Measurements from ENCODE around the gene HSPA12B. TPM values are rescaled to one million over a fixed set of nuclear protein-coding genes. Genes with fewer than 3 reads are reported as not detected.
A peak's percentile ranks its signal among the peaks of the same experiment; 100 is the strongest.

The HSPA12B gene
- polyA plus RNA-seq, 1 donor from 2014 or later, result not detected

GRCh38 chr20:3785240-3786125 is 53.0 kb downstream of the HSPA12B start:
- Histone ChIP-seq H3K4me3 (ENCODE audit: low read length) (peak overlapping the region; percentile 82), H4K20me1 (ENCODE audit: insufficient read depth) (no peaks in the 10 kb centered on the region), H3K9me2 (ENCODE audit: insufficient read depth, low read length) (no peaks in the 10 kb centered on the region), H3K4me2 (ENCODE audit: low read length) (peak overlapping the region; percentile 55), H3F3A (ENCODE audit: insufficient read depth, low read length, poor library complexity, severe bottlenecking) (no peaks in the 10 kb centered on the region), H3K79me2 (replicated peaks; ENCODE audit: insufficient read depth, low read length) (peaks cover 10% of the 10 kb centered on the region), H2AFZ (ENCODE audit: low read depth, low read length) (peak overlapping the region; percentile 27), H3K27ac (ENCODE audit: low read length) (peak overlapping the region; percentile 79), H3K9ac (ENCODE audit: low read length) (peak overlapping the region; percentile 75), H3K27me3 (ENCODE audit: insufficient read depth, low read depth, low read length) (no peaks in the 10 kb centered on the region), H3K9me3 (ENCODE audit: low read length) (no peaks in the 10 kb centered on the region), H3K36me3 (ENCODE audit: insufficient read depth, low read length) (no peaks in the 10 kb centered on the region)
- no peak for TF ChIP-seq EZH2 (IDR thresholded peaks at IDR 0.05; ENCODE audit: borderline replicate concordance, insufficient read depth, low read length, poor library complexity, severe bottlenecking)
- TF ChIP-seq TAF1 (IDR thresholded peaks at IDR 0.05; ENCODE audit: low read depth), result no peak
- no peak for TF ChIP-seq SMC3 (conservative IDR thresholded peaks at IDR 0.05; ENCODE audit: poor library complexity)
- TF ChIP-seq RAD21 (conservative IDR thresholded peaks at IDR 0.05), result no peak
- no peak for TF ChIP-seq CTCF (IDR thresholded peaks at IDR 0.05; ENCODE audit: poor library complexity, severe bottlenecking)
- no peak for TF ChIP-seq MXI1 (conservative IDR thresholded peaks at IDR 0.05; ENCODE audit: poor library complexity, severe bottlenecking)
- TF ChIP-seq POLR2AphosphoS5 (IDR thresholded peaks at IDR 0.05), result no peak
- no peak for TF ChIP-seq REST (IDR thresholded peaks at IDR 0.05; ENCODE audit: borderline replicate concordance)
- no peak for TF ChIP-seq EP300 (conservative IDR thresholded peaks at IDR 0.05; ENCODE audit: poor library complexity, severe bottlenecking)

- H3F3A ChIP-seq (ENCODE audit: insufficient read depth, low read length, poor library complexity, severe bottlenecking), result no peaks in the 10 kb centered on the region
- peak overlapping the region; percentile 55 for H3K4me2 ChIP-seq (ENCODE audit: low read length)
- no peaks in the 10 kb centered on the region for H3K9me3 ChIP-seq (ENCODE audit: low read length)
- H4K20me1 ChIP-seq (ENCODE audit: insufficient read depth), result no peaks in the 10 kb centered on the region
- H2AFZ ChIP-seq (ENCODE audit: low read depth, low read length), result peak overlapping the region; percentile 27
- peaks cover 10% of the 10 kb centered on the region for H3K79me2 ChIP-seq (replicated peaks; ENCODE audit: insufficient read depth, low read length)
- no peaks in the 10 kb centered on the region for H3K9me2 ChIP-seq (ENCODE audit: insufficient read depth, low read length)
- peak; percentile 38 for TF ChIP-seq MXI1 (conservative IDR thresholded peaks at IDR 0.05; ENCODE audit: poor library complexity, severe bottlenecking)
- TF ChIP-seq REST (IDR thresholded peaks at IDR 0.05; ENCODE audit: borderline replicate concordance), result no peak
- peak; percentile 10 for TF ChIP-seq SMC3 (conservative IDR thresholded peaks at IDR 0.05; ENCODE audit: poor library complexity)
- no peak for TF ChIP-seq EZH2 (IDR thresholded peaks at IDR 0.05; ENCODE audit: borderline replicate concordance, insufficient read depth, low read length, poor library complexity, severe bottlenecking)
- TF ChIP-seq POLR2AphosphoS5 (IDR thresholded peaks at IDR 0.05), result no peak
- TF ChIP-seq RAD21 (conservative IDR thresholded peaks at IDR 0.05), result no peak
- TF ChIP-seq CTCF (IDR thresholded peaks at IDR 0.05; ENCODE audit: poor library complexity, severe bottlenecking), result peak; percentile 12
- H3K9ac ChIP-seq (ENCODE audit: low read length), result peak overlapping the region; percentile 75
- H3K4me3 ChIP-seq (ENCODE audit: low read length), result peak overlapping the region; percentile 82
- peak overlapping the region; percentile 79 for H3K27ac ChIP-seq (ENCODE audit: low read length)
- H3K36me3 ChIP-seq (ENCODE audit: insufficient read depth, low read length), result no peaks in the 10 kb centered on the region
- H3K27me3 ChIP-seq (ENCODE audit: insufficient read depth, low read depth, low read length), result no peaks in the 10 kb centered on the region
These were observed 53.6 kb downstream of the HSPA12B start for GRCh38 chr20:3786126-3786484.
